ENCODE data around the gene FRMD5. TPM values are rescaled to one million over a fixed set of nuclear protein-coding genes. Genes with fewer than 3 reads are reported as not detected.

Gene FRMD5
- total RNA-seq, 4 donors from 2014 or later, result 0.13 to 0.37 (median 0.24) TPM; not detected in 1

DNA sequence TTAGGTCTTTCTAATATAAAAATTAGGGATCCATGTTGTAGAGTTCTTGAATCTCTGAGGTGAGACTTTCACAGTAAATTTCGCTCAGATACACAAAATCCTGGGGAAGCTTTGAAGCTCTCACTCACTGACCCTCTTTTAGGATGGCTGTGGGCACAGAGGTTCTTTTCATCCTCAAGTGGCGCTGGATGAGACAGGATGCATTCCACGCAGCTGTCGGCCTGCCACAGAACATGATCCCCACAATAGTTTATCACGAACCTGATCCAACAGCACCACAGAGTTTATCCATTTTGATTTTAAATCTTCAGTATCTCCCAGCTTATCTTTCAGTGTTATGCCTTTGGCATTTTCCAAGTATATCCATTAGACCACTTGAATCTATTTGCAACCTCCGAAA lies 276.4 kb downstream of the FRMD5 start:
- DNase-seq (ENCODE audit: low spot score) (no peak), ATAC-seq (ENCODE audit: low FRiP score) (no peak)
- TF ChIP-seq, protein P1, sequence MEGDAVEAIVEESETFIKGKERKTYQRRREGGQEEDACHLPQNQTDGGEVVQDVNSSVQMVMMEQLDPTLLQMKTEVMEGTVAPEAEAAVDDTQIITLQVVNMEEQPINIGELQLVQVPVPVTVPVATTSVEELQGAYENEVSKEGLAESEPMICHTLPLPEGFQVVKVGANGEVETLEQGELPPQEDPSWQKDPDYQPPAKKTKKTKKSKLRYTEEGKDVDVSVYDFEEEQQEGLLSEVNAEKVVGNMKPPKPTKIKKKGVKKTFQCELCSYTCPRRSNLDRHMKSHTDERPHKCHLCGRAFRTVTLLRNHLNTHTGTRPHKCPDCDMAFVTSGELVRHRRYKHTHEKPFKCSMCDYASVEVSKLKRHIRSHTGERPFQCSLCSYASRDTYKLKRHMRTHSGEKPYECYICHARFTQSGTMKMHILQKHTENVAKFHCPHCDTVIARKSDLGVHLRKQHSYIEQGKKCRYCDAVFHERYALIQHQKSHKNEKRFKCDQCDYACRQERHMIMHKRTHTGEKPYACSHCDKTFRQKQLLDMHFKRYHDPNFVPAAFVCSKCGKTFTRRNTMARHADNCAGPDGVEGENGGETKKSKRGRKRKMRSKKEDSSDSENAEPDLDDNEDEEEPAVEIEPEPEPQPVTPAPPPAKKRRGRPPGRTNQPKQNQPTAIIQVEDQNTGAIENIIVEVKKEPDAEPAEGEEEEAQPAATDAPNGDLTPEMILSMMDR (IDR thresholded peaks at IDR 0.05), result no peak

DNA sequence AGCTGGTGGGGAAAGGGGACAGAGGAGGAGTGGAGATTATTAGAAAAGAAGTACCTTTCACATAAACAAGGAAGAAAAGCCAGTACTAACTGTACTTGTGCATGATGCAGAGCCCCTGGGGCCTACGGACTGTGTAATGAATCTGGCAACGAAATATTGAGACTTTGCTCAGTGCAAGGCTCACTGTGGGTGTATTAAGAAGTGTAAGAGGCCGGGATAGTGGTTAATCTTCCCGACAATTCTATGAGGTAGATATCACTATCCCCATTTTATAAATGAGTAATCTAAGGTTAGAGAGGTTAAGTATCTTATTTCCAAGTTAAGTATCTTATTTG lies 278.8 kb downstream of the FRMD5 start:
- DNase-seq (ENCODE audit: low spot score), result no peak
- no peak for ATAC-seq (ENCODE audit: low FRiP score)
- TF ChIP-seq, protein P1 (IDR thresholded peaks at IDR 0.05), result no peak

DNA sequence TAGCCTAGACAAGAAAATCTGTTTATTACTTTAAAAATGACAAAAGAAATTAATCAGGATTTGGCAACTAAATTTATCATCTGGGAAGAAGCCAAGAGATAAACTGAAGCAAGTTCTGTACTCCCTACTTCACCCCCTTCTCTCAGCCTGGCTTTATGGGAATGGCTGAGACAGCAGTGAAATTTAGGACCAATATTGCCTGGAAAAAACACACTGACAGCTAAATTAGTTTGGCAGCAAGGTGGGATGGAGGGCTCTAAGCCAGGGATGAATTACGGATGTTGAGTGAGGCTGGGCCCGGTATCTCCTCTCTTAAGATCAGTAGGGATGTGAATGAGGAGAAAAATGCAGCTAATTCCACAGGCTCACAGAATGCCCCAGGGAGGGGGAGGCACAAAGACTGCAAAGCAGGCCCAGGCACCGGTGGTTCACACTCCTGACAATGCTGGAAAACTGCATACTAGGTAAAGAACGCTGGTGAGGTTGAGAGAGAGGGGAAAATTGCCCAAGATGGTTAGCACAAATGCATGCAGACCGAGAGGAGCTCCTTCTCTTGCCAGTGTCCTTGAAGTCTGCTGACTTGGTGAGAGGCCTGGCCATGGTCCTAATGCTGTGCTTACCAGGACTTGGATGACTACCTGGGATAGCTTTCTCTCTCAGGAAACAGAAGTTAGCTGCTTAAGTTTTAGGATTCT lies 279.3 kb downstream of the FRMD5 start:
- ATAC-seq (ENCODE audit: low FRiP score) (no peak), DNase-seq (ENCODE audit: low spot score) (no peak)
- TF ChIP-seq, protein P1 (IDR thresholded peaks at IDR 0.05), result no peak

DNA sequence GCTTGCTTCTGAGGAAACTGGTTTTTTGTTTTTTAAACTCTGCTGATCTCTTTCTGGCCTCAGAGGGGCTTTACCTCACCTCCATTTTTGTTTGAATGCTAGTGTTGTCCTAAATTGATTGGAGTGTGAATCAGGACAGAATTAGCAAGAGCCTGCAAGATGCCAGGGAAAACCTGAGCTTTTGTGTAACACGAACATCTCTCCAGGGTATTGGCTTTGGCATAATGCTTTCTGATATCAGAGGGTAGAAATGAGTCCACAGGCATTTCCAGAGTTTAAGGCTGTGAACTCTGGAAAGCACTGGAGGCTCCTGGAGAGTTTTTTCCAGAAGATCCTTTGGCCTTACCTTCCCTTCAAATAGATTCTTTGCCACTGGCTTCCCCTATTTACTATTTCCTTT lies 281.1 kb downstream of the FRMD5 start:
- no peak for ATAC-seq (ENCODE audit: low FRiP score)
- TF ChIP-seq, protein P1 (IDR thresholded peaks at IDR 0.05), result no peak
- no peak for DNase-seq (ENCODE audit: low spot score)

DNA sequence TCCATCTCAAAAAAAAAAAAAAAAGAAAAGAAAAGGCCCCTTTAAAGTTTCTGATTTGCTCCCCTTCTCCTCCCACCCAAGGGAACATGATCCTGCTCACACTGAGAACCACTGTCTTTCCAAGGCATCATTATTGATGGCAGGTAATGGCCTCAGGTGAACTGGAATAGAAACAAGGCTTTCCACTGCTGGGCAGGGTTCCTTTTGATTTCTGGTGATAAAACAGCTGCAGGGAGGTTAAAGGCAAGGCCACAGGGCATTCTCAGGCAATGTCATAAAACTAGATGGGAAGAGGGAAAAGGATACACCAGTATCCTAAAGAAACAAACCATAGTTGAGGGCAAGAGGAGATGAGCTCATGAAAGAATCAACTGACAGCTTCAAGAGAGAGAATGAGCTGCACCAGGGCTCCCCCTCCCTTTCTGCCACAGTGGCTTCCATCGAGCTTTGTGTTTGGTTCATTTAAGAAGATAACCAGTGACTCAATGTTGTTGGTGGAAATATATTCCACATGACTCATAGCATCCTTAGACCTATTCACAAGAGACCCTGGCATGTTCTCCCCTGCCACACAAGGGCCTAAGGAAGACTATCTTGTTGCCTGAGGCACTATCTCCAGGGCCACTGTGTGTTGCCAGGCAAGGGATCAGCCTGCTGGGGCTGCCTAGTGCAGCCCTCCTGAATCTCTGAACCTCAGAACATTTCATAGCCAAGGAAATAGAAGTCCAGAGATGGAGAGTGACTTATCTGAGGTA lies 281.9 kb downstream of the FRMD5 start:
- DNase-seq (ENCODE audit: low spot score) (no peak), ATAC-seq (ENCODE audit: low FRiP score) (peak; percentile 83)
- TF ChIP-seq, protein P1 (IDR thresholded peaks at IDR 0.05), result no peak

DNA sequence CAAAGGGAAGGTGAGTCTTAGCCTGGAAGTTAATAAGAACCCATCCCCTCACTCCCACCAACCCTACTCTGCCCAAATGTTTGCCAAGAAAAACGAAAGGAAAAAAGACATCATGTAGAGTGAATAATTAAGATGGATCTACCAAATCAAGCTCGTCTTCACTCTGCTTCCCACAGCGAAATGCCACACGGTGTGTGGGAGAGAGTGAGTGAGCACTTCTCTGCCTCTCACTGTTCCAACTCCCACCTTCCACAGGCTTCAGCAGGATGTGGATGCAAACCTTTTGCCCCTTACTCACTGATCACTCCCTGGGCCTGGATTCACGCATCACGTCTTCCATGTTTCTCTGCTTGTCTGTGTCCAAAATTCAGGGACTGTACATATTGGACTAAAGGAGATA lies 282.9 kb downstream of the FRMD5 start:
- DNase-seq (ENCODE audit: low spot score) (no peak), ATAC-seq (ENCODE audit: low FRiP score) (no peak)
- TF ChIP-seq, protein P1 (IDR thresholded peaks at IDR 0.05), result no peak

Data from omental fat pad (tissue), 4 donors.